SU-DHL-6 (cell line): Measurements from ENCODE around the gene AIP.

Experiments used
- H2AFZ ChIP-seq: fragments of 200-600 bp; sonication (generic); 2 replicates; pipeline ENCODE4 v1.6.1; 2014; ENCODE audit warnings: low read depth, mild to moderate bottlenecking, moderate library complexity, mixed read lengths, antibody characterized with exemption, low read length; ENCODE audit not compliant: severe bottlenecking
- H3F3A ChIP-seq: fragments of 200-600 bp; shearing (Covaris generic); 2 replicates; pipeline ENCODE4 v1.6.0; 2016; ENCODE audit warnings: antibody characterized with exemption, mild to moderate bottlenecking; ENCODE audit not compliant: insufficient read depth
- H3K27ac ChIP-seq: fragments of 200-600 bp; sonication (generic); 2 replicates; pipeline ENCODE4 v1.5.1; 2016; ENCODE audit warnings: low read depth, mild to moderate bottlenecking, low read length, moderate library complexity, mixed read lengths
- H3K27me3 ChIP-seq: fragments of 200-600 bp; sonication (generic), shearing (Covaris generic); 2 replicates; pipeline ENCODE4 v1.6.0; 2014; ENCODE audit warnings: mild to moderate bottlenecking, low read length
- H3K36me3 ChIP-seq: fragments of 200-600 bp; sonication (generic); 2 replicates; pipeline ENCODE4 v1.6.1; 2014; ENCODE audit warnings: mild to moderate bottlenecking, low read length, mixed read lengths
- H3K4me2 ChIP-seq: fragments of 300-600, 200-600 bp; shearing (Covaris generic), sonication (generic); 2 replicates; pipeline ENCODE4 v1.6.0; 2014; ENCODE audit warnings: low read length, low read depth, mild to moderate bottlenecking; ENCODE audit not compliant: poor library complexity, severe bottlenecking
- H3K4me3 ChIP-seq: fragments of 200-600 bp; sonication (generic); 2 replicates; pipeline ENCODE4 v1.5.1; 2014; ENCODE audit warnings: antibody characterized with exemption, low read length, mild to moderate bottlenecking, mixed read lengths; ENCODE audit not compliant: insufficient read depth, poor library complexity, severe bottlenecking
- H3K79me2 ChIP-seq: fragments of 200-600 bp; sonication (generic); 2 replicates; pipeline ENCODE4 v1.6.1; 2014; ENCODE audit warnings: mild to moderate bottlenecking, low read length, moderate library complexity; ENCODE audit not compliant: insufficient read depth
- H3K9ac ChIP-seq: fragments of 200-600 bp; sonication (generic); 2 replicates; pipeline ENCODE4 v1.7.0; 2014; ENCODE audit warnings: mild to moderate bottlenecking, low read length
- H3K9me2 ChIP-seq: fragments of 200-600 bp; sonication (generic); replicated peaks from 2 replicates; pipeline ENCODE4 v1.6.1; 2014; ENCODE audit warnings: low read length; ENCODE audit not compliant: insufficient read depth
- H3K9me3 ChIP-seq: fragments of 200-600 bp; sonication (generic); 2 replicates; pipeline ENCODE4 v1.6.1; 2014; ENCODE audit warnings: low read length, mixed read lengths; ENCODE audit not compliant: insufficient read depth
- H4K20me1 ChIP-seq: fragments of 200-600 bp; sonication (generic); 2 replicates; pipeline ENCODE4 v1.6.1; 2014; ENCODE audit warnings: low read depth, mild to moderate bottlenecking, antibody characterized with exemption, low read length, moderate library complexity, mixed read lengths
- CTCF ChIP-seq: fragments of 200-600 bp; sonication (generic); IDR thresholded peaks from one replicate; pipeline ENCODE4 v1.5.1; 2017; ENCODE audit warnings: antibody characterized with exemption, mild to moderate bottlenecking, low read length, moderate library complexity; ENCODE audit not compliant: insufficient read depth, poor library complexity, severe bottlenecking
- EZH2phosphoT487 ChIP-seq: fragments of 200-600 bp; sonication (generic), shearing (Covaris generic); conservative IDR thresholded peaks from 2 replicates; pipeline ENCODE4 v1.6.1; 2018; ENCODE audit warnings: mild to moderate bottlenecking, antibody characterized with exemption, low read length, moderate library complexity, mixed read lengths

AIP gene

DNA sequence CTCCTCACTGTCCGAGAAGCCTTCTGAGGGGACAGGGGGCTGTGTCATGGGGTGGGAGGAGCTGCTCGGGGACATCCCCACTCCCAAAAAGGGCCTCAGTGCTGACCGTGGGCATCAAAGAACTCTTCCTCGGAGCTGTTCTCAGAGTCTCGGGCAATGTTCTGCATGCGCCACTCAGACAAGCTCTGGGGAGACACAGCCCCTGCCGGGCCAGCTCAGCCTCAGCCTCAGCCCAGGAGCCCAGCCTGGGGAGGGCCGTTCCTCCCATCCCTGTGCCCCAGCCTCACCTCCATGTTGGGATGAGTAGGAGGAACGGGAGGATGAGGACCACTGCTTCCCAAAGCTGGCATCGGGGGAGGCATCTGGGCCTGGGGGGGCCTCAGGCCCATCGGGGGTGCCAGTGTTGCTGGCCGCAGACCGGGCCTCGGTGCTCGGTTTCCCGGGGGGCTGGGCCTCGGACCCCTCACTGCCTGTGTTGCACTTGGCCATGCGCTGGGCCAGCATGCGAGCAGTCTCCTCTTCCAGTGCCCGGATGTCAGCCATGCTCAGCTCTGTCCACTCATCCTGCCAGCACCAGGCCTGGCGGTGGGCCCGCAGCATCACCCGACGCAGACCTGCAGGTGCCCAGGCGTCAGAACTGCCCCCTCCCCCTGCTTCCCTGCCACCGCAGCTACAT lies 17.1 kb downstream of the AIP start:
- H3K27me3 ChIP-seq: no peaks in the 10 kb centered on the region
- no peak overlapping the region for H3K9ac ChIP-seq
- H3K4me2 ChIP-seq: no peak overlapping the region
- H3K4me3 ChIP-seq: no peak overlapping the region
- H2AFZ ChIP-seq: no peak overlapping the region
- H3K9me3 ChIP-seq: no peaks in the 10 kb centered on the region
- no peaks in the 10 kb centered on the region; the same call in 1 of the 2 replicates for H4K20me1 ChIP-seq
- H3K9me2 ChIP-seq: no peaks in the 10 kb centered on the region
- H3K27ac ChIP-seq: no peak overlapping the region
- peaks cover 16% of the 10 kb centered on the region for H3K79me2 ChIP-seq
- no peaks in the 10 kb centered on the region for H3F3A ChIP-seq
- no peaks in the 10 kb centered on the region for H3K36me3 ChIP-seq
- TF ChIP-seq EZH2phosphoT487 (no peak), CTCF (no peak)

GRCh38 chr11:67500484-67500821 lies 17.6 kb downstream of the AIP start:
- Histone ChIP-seq H3K79me2 (peaks cover 16% of the 10 kb centered on the region), H3K27ac (no peak overlapping the region), H3K9ac (no peak overlapping the region), H3K27me3 (no peaks in the 10 kb centered on the region), H3F3A (peaks cover 1% of the 10 kb centered on the region), H3K4me2 (no peak overlapping the region), H3K36me3 (no peaks in the 10 kb centered on the region), H4K20me1 (no peaks in the 10 kb centered on the region; the same call in 1 of the 2 replicates), H3K9me2 (no peaks in the 10 kb centered on the region), H3K9me3 (no peaks in the 10 kb centered on the region), H3K4me3 (no peak overlapping the region), H2AFZ (no peak overlapping the region)
- no peak for TF ChIP-seq EZH2phosphoT487
- TF ChIP-seq CTCF: no peak

DNA sequence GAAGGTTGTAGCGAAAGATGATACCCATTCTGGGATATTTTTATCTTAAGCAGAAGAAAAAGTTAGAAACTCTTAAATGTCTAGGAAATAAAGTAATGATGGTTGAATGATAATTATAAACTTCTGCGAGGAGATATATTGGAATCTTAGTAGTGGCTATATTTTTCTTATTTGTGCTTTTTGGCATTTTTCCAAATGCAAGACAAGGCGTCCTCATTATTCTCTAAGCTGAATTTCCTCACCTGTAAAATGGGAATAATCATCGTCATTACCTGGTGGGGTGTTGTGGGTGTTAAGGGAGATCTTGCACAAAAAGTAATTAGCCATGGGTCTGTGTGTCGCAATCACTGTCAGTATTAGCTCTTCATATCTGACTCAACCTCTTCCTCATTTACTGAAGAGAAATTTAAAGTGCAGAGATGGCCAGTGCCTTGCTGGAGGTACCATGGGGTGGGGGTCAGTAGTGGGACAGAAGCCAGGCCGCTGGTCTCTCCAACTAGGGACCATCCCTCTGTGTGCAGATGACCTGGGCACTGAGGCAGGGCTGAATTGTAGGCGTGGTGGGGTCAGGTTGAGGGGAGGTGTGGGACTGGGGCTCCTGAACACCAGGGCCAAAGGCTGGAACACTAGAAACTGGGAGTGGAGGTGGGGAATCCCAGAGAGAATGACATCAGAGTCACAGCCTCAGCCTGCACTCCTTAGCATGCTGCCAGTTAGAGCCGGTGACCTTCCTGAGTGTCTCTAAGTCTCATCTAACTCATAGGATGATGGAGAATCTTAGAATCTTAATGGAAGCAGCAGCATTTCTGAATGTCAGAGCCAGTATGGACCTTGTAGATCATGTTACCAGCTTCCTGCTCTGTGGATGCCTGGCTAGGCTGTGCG lies 18.2 kb downstream of the AIP start:
- Histone ChIP-seq H3K27ac (no peak overlapping the region), H3K9ac (no peak overlapping the region), H3K4me3 (no peak overlapping the region), H3K9me2 (no peaks in the 10 kb centered on the region), H3K4me2 (no peak overlapping the region), H3K9me3 (no peaks in the 10 kb centered on the region), H4K20me1 (no peaks in the 10 kb centered on the region; the same call in 1 of the 2 replicates), H3F3A (peaks cover 7% of the 10 kb centered on the region), H3K79me2 (peaks cover 16% of the 10 kb centered on the region), H3K27me3 (no peaks in the 10 kb centered on the region), H2AFZ (no peak overlapping the region), H3K36me3 (no peaks in the 10 kb centered on the region)
- TF ChIP-seq CTCF: no peak
- no peak for TF ChIP-seq EZH2phosphoT487
